Spinal cord (tissue), 10 donors: Measurements from ENCODE around the gene PXN. TPM values are rescaled to one million over a fixed set of nuclear protein-coding genes. Genes with fewer than 3 reads are reported as not detected.

Experiments
- DNase-seq, 6 donors: peaks; one replicate each; pipeline versions ENCODE4 v3.0.0 to v3.0.0-alpha.2; 2013 to 2015; ENCODE audit warnings: low spot score in 6 of 6, low read depth in 4 of 6
- H3K27ac ChIP-seq: one replicate; pipeline ENCODE4 v1.5.1; 2013; ENCODE audit warnings: low read depth, low read length, control low read depth
- H3K27me3 ChIP-seq: one replicate; pipeline ENCODE4 v1.6.1; 2013; ENCODE audit warnings: low read length; ENCODE audit not compliant: control insufficient read depth, insufficient read depth
- H3K36me3 ChIP-seq: one replicate; pipeline ENCODE4 v1.6.1; 2013; ENCODE audit warnings: low read length; ENCODE audit not compliant: control insufficient read depth, insufficient read depth
- H3K4me1 ChIP-seq: one replicate; pipeline ENCODE4 v1.6.1; 2013; ENCODE audit warnings: low read length; ENCODE audit not compliant: control insufficient read depth, insufficient read depth
- H3K4me3 ChIP-seq: one replicate; pipeline ENCODE4 v1.5.1; 2013; ENCODE audit warnings: low read depth, low read length, control low read depth
- H3K9me3 ChIP-seq: one replicate; pipeline ENCODE4 v1.6.1; 2013; ENCODE audit warnings: low read length; ENCODE audit not compliant: control insufficient read depth, insufficient read depth
- WGBS: methylation state at CpG from one replicate; pipeline ENCODE4 v1.1.5; 2013; ENCODE audit warnings: missing lambda C conversion rate; ENCODE audit not compliant: insufficient coverage; 5-methylcytosine and 5-hydroxymethylcytosine counted together
- polyA plus RNA-seq, 2 donors: library from polyadenylated mRNA; unstranded; fragments of 120-200 nt; gene quantifications; one replicate each; pipeline ENCODE4 v1.2.1, GENCODE V29; 2013; ENCODE audit not compliant: insufficient read length in 2 of 2
- total RNA-seq, 2 donors: library from RNA; depleted of rRNA in 1 of 2; stranded (reverse); fragments of 120-200 nt in 1 of 2; fragments of >200 nt in 1 of 2; gene quantifications; one replicate each; pipeline versions ENCODE4 v1.2.3 to v1.2.4, GENCODE V29; 2013 to 2014
- donor health status: healthy.

PXN gene
- total and polyA plus RNA-seq, 4 donors, result 17.3 to 62.2 (median 36.0) TPM

- no peaks in the 10 kb centered on the region for H3K9me3 ChIP-seq
- DNase-seq, result no peak
- H3K27me3 ChIP-seq, result no peaks in the 10 kb centered on the region
- H3K4me1 ChIP-seq, result peaks cover 78% of the 10 kb centered on the region
- no peak overlapping the region for H3K4me3 ChIP-seq
- 77% methylated on average over 16 of the region's 18 CpGs for WGBS
- peaks cover 3% of the 10 kb centered on the region for H3K36me3 ChIP-seq
- H3K27ac ChIP-seq, result peak overlapping the region; percentile 78
Measured at GRCh38 chr12:120235369-120236323, 29.9 kb downstream of the PXN start.

- peak in 5 of 6 donors; percentile 49 to 88 (median 61) for DNase-seq
- Histone ChIP-seq H3K36me3 (peaks cover 3% of the 10 kb centered on the region), H3K9me3 (no peaks in the 10 kb centered on the region), H3K27ac (peak overlapping the region; percentile 78), H3K4me1 (peaks cover 80% of the 10 kb centered on the region), H3K4me3 (no peak overlapping the region), H3K27me3 (no peaks in the 10 kb centered on the region)
- 21% methylated on average over 12 of the region's 13 CpGs for WGBS
Measured at GRCh38 chr12:120234643-120235368, 30.7 kb downstream of the PXN start.

GRCh38 chr12:120231316-120232011 is 34.1 kb downstream of the PXN start:
- 50% methylated on average over 1 of the region's 3 CpGs for WGBS
- Histone ChIP-seq H3K36me3 (no peaks in the 10 kb centered on the region), H3K4me1 (peaks cover 87% of the 10 kb centered on the region), H3K27ac (peak overlapping the region; percentile 59), H3K9me3 (no peaks in the 10 kb centered on the region), H3K27me3 (no peaks in the 10 kb centered on the region), H3K4me3 (no peak overlapping the region)
- peak in 1 of 6 donors; percentile 20 for DNase-seq

DNA sequence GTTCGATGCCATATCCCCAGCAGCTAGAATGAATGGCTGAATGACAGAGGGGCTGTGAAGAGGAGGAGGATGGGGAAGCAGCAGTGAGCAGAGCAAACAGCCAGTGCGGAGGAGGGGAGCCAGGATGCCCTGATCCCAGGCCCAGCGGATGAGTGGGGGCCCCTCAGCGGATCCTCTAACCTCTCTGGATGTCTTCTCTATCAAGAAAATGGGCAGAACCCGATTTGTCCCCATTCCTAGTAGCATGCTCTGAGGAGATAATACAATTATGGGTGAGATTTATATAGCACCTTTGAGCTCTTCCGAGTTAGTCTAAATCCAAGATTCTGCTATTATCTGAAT is 34.6 kb downstream of the PXN start:
- Histone ChIP-seq H3K27me3 (no peaks in the 10 kb centered on the region), H3K9me3 (no peaks in the 10 kb centered on the region), H3K4me1 (peaks cover 85% of the 10 kb centered on the region), H3K27ac (peak overlapping the region; percentile 59), H3K4me3 (no peak overlapping the region), H3K36me3 (peaks cover 2% of the 10 kb centered on the region)
- WGBS, result 20% methylated on average over 2 of the region's 6 CpGs
- DNase-seq, result no peak

- no peaks in the 10 kb centered on the region for H3K9me3 ChIP-seq
- DNase-seq, result peak in 2 of 6 donors; percentile 59 to 71
- no peak overlapping the region for H3K4me3 ChIP-seq
- H3K27me3 ChIP-seq, result no peaks in the 10 kb centered on the region
- peak overlapping the region; percentile 59 for H3K27ac ChIP-seq
- H3K4me1 ChIP-seq, result peaks cover 85% of the 10 kb centered on the region
- peaks cover 5% of the 10 kb centered on the region for H3K36me3 ChIP-seq
- WGBS, result 56% methylated on average over 4 of the region's 9 CpGs
Measured at GRCh38 chr12:120230326-120230973, 35.1 kb downstream of the PXN start.

DNA sequence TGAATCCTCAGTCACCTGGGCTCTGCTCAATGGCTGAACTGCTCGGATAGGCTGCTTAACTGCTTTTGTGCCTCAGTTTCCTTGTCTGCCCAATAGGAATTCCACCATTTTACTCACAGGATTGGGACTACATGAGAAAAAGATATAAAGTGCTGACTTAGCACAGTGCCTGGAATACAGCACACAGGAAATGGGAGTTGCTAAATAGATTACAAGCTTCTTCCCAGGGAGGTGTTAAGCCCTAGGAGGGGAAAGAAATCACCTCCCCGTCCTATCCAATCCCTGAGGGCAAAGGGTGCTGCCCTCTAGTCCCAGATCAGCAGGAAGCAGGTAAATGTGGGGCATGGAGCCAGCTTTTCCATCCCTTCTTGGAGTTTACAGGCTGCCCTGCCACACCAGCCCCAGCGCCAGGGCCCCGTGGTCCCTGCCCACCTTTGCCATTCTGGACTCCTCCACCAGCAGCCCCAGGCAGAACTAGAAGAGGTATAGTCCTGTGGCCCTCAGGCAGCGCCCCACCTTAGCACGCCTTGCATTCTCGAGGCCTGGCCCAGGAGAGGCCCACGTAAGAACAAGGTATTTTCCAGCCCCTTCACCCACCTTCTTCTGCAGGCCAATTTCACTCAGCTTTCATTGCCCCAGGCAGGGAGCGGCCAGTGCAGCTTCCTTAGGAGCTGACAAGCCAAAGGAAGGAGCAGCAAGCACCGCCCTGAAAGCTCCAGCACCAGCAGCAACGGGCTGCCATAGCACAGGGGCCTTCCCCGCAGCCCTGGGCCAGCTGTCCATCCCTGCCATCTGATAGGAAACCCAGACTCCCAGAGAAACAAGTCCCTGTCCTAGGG is 35.8 kb downstream of the PXN start:
- H3K4me3 ChIP-seq, result no peak overlapping the region
- DNase-seq, result no peak

GRCh38 chr12:120229071-120229486 is 36.5 kb downstream of the PXN start:
- Histone ChIP-seq H3K27ac (no peak overlapping the region), H3K27me3 (no peaks in the 10 kb centered on the region), H3K4me3 (no peak overlapping the region), H3K9me3 (no peaks in the 10 kb centered on the region), H3K4me1 (peaks cover 85% of the 10 kb centered on the region), H3K36me3 (peaks cover 11% of the 10 kb centered on the region)
- DNase-seq, result peak in 1 of 6 donors; percentile 23
- 29% methylated on average over 2 of the region's 7 CpGs for WGBS

More for the DNA sequence above, 35.8 kb downstream of the PXN start:
- Histone ChIP-seq H3K27me3 (no peaks in the 10 kb centered on the region), H3K4me1 (peaks cover 85% of the 10 kb centered on the region), H3K9me3 (no peaks in the 10 kb centered on the region), H3K36me3 (peaks cover 5% of the 10 kb centered on the region), H3K27ac (peak overlapping the region; percentile 59)
- 80% methylated on average over 10 of the region's 12 CpGs for WGBS

DNA sequence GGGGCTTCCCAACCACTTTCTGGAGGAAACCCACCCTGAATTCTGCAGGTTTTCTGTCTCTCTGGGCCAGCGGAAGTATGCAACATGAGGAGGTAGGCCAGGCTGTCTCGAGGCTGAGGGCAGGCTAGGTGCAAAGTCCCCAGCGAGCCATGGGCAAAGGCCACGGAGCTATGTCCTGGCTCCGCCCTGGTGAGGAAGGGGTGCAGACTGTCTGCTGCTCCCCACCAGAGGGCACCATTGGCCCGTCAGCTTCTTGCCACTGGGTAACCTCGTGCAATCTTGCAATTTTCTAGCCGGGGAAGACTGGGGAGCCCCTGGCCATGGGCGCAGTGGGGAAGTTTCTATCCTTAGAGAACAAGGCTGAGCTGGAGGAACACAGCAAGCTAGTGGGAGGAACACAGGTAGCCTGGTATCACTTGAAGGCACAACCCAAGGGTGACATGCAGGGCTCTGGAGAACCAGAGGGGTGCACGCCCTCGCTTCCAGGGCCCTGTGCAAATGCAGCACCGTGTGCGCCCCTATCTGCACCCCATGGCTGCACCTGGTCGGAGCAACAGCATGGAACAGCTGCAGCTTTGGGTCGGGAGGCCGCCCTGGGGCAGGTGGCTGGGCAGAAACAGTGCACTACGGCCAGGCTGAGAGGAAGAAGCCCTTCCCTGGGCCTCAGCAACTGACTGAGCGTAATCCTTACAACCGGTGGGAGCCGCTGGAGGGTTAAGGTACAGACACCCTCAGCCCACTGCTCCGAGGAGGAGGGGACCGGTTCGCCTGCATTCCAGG is 37.0 kb downstream of the PXN start:
- peaks cover 17% of the 10 kb centered on the region for H3K36me3 ChIP-seq
- H3K27me3 ChIP-seq, result no peaks in the 10 kb centered on the region
- peak in 5 of 6 donors; percentile 39 to 91 (median 69) for DNase-seq
- WGBS, result 20% methylated on average over 22 of the region's 23 CpGs
- no peak overlapping the region for H3K27ac ChIP-seq
- H3K4me1 ChIP-seq, result peaks cover 82% of the 10 kb centered on the region
- no peaks in the 10 kb centered on the region for H3K9me3 ChIP-seq
- H3K4me3 ChIP-seq, result no peak overlapping the region
